ENCODE data around the gene CCR5AS. TPM values are rescaled to one million over a fixed set of nuclear protein-coding genes. Genes with fewer than 3 reads are reported as not detected.

Gene CCR5AS

GRCh38 chr3:46318207-46318927 lies 88.5 kb downstream of the CCR5AS start:
- H3K27me3 Mint-ChIP-seq: peaks cover 0 to 2% of the 10 kb centered on the region in 2 donors
- no peaks in the 10 kb centered on the region for H3K27me3 ChIP-seq (ENCODE audit: insufficient read depth, low read length)
- POLR2A ChIA-PET (ENCODE audit: partially characterized antibody): no interaction called here

GRCh38 chr3:46316206-46316605 lies 90.7 kb downstream of the CCR5AS start:
- H3K9me3 Mint-ChIP-seq: peaks cover 0 to 6% (median 3%) of the 10 kb centered on the region in 8 donors
- no peak overlapping the region for H3K4me3 Mint-ChIP-seq
- H3K4me3 ChIP-seq (ENCODE audit: low read length in 2 of 2): no peak overlapping the region
- no peaks in the 10 kb centered on the region for H3K27me3 ChIP-seq (ENCODE audit: insufficient read depth, low read length)
- no peaks in the 10 kb centered on the region for H3K9me3 ChIP-seq (ENCODE audit: control insufficient read depth in 1 of 2, low read length in 2 of 2)
- no peak for DNase-seq
- intact Hi-C loops (cut with micrococcal nuclease): no loop called here
- H3K27me3 Mint-ChIP-seq: peaks cover 0 to 2% of the 10 kb centered on the region in 2 donors
- H3K27ac Mint-ChIP-seq: no peak overlapping the region
- peaks cover 6% of the 10 kb centered on the region for H3K4me1 ChIP-seq (ENCODE audit: insufficient read depth, low read length)
- POLR2A ChIA-PET (ENCODE audit: partially characterized antibody): no interaction called here
- no peaks in the 10 kb centered on the region for H3K36me3 ChIP-seq (ENCODE audit: insufficient read depth, low read length)
- CTCF ChIA-PET (ENCODE audit: partially characterized antibody): no interaction called here
- peaks cover 0 to 8% (median 2%) of the 10 kb centered on the region in 4 donors for H3K4me1 Mint-ChIP-seq
- no peaks in the 10 kb centered on the region for H3K36me3 Mint-ChIP-seq
- no peak overlapping the region for H3K27ac ChIP-seq (ENCODE audit: low read depth, low read length)

More at GRCh38 chr3:46318207-46318927, 88.5 kb downstream of the CCR5AS start:
- no peaks in the 10 kb centered on the region for H3K36me3 Mint-ChIP-seq
- peaks cover 0 to 8% (median 2%) of the 10 kb centered on the region in 4 donors for H3K4me1 Mint-ChIP-seq
- Histone ChIP-seq H3K4me3 (ENCODE audit: low read length in 2 of 2) (no peak overlapping the region), H3K27ac (ENCODE audit: low read depth, low read length) (no peak overlapping the region), H3K4me1 (ENCODE audit: insufficient read depth, low read length) (peaks cover 6% of the 10 kb centered on the region), H3K36me3 (ENCODE audit: insufficient read depth, low read length) (no peaks in the 10 kb centered on the region), H3K9me3 (ENCODE audit: control insufficient read depth in 1 of 2, low read length in 2 of 2) (no peaks in the 10 kb centered on the region)
- no peak overlapping the region for H3K4me3 Mint-ChIP-seq
- CTCF ChIA-PET (ENCODE audit: partially characterized antibody): no interaction called here
- intact Hi-C loops (cut with micrococcal nuclease): no loop called here
- DNase-seq: no peak
- H3K27ac Mint-ChIP-seq: no peak overlapping the region
- peaks cover 0 to 6% (median 3%) of the 10 kb centered on the region in 8 donors for H3K9me3 Mint-ChIP-seq

- intact Hi-C loops (cut with micrococcal nuclease): no loop called here
- Histone ChIP-seq H3K4me1 (ENCODE audit: insufficient read depth, low read length) (peaks cover 6% of the 10 kb centered on the region), H3K4me3 (ENCODE audit: low read length in 2 of 2) (no peak overlapping the region), H3K36me3 (ENCODE audit: insufficient read depth, low read length) (no peaks in the 10 kb centered on the region), H3K27ac (ENCODE audit: low read depth, low read length) (no peak overlapping the region), H3K27me3 (ENCODE audit: insufficient read depth, low read length) (no peaks in the 10 kb centered on the region), H3K9me3 (ENCODE audit: control insufficient read depth in 1 of 2, low read length in 2 of 2) (no peaks in the 10 kb centered on the region)
- peaks cover 0 to 6% (median 3%) of the 10 kb centered on the region in 8 donors for H3K9me3 Mint-ChIP-seq
- H3K27me3 Mint-ChIP-seq: no peaks in the 10 kb centered on the region
- peaks cover 0 to 8% (median 2%) of the 10 kb centered on the region in 4 donors for H3K4me1 Mint-ChIP-seq
- ChIA-PET POLR2A (ENCODE audit: partially characterized antibody) (no interaction called here), CTCF (ENCODE audit: partially characterized antibody) (interaction anchor here (0.8 kb wide), 1 partner anchor 53 kb away, joined by 4 read pairs; no protein-coding TSS in a partner anchor)
- DNase-seq: no peak
- no peaks in the 10 kb centered on the region for H3K36me3 Mint-ChIP-seq
- no peak overlapping the region for H3K4me3 Mint-ChIP-seq
- H3K27ac Mint-ChIP-seq: no peak overlapping the region
Observed at GRCh38 chr3:46314517-46314916, 92.3 kb downstream of the CCR5AS start.

Other genes with a start within 250 kb of the CCR5AS start
- 1 to 10 TPM; 1.3 to 2.0 TPM for gene CCR1, start 198.8 kb downstream of the CCR5AS start, total RNA-seq
- under 1 TPM; 0.07 to 0.10 TPM for gene CCR1, start 198.8 kb downstream of the CCR5AS start, polyA plus RNA-seq
- under 1 TPM; 0.29 to 0.55 TPM for gene CCR3, start 164.6 kb downstream of the CCR5AS start, total RNA-seq
- under 1 TPM in 1 of 2 donors, not detected in 1; 0.60 TPM for gene CCR3, start 164.6 kb downstream of the CCR5AS start, polyA plus RNA-seq
- 10 to 100 TPM; 16.3 to 18.4 TPM for gene CCR2, start 53.0 kb downstream of the CCR5AS start, total RNA-seq
- 10 to 100 TPM; 39.7 to 64.7 TPM for gene CCR2, start 53.0 kb downstream of the CCR5AS start, polyA plus RNA-seq
- gene CCR5, start 36.1 kb downstream of the CCR5AS start, total RNA-seq: 1 to 10 TPM; 6.8 to 6.9 TPM
- gene CCR5, start 36.1 kb downstream of the CCR5AS start, polyA plus RNA-seq: 1 to 10 TPM in 1 of 2 donors, under 1 TPM in 1; 0.59 to 5.5 TPM
- gene CCRL2, start 193 bp upstream of the CCR5AS start, total RNA-seq: 1 to 10 TPM in 1 of 2 experiments, under 1 TPM in 1; 0.58 to 1.8 TPM
- gene CCRL2, start 193 bp upstream of the CCR5AS start, polyA plus RNA-seq: under 1 TPM; 0.39 to 0.98 TPM
- gene LTF, start 57.8 kb upstream of the CCR5AS start, total RNA-seq: not detected
- gene LTF, start 57.8 kb upstream of the CCR5AS start, polyA plus RNA-seq: not detected
- gene RTP3, start 90.9 kb upstream of the CCR5AS start, total RNA-seq: not detected
- not detected for gene RTP3, start 90.9 kb upstream of the CCR5AS start, polyA plus RNA-seq
- gene LRRC2, start 159.2 kb upstream of the CCR5AS start, total RNA-seq: 1 to 10 TPM in 1 of 2 experiments, under 1 TPM in 1; 0.50 to 1.0 TPM
- gene LRRC2, start 159.2 kb upstream of the CCR5AS start, polyA plus RNA-seq: under 1 TPM in 1 of 2 donors, not detected in 1; 0.09 TPM
- gene FAM240A, start 205.5 kb upstream of the CCR5AS start, total RNA-seq: not detected
- not detected for gene FAM240A, start 205.5 kb upstream of the CCR5AS start, polyA plus RNA-seq